ENCODE measurements around the gene C19orf53. TPM values are rescaled to one million over a fixed set of nuclear protein-coding genes. Genes with fewer than 3 reads are reported as not detected.
A peak's percentile ranks its signal among the peaks of the same experiment; 100 is the strongest.

Gene C19orf53
- total and polyA plus RNA-seq, 9 of the 15 experiments (the other 6 are each of a cell fraction or from before 2014, with no cell fraction given), result 98.5 to 441 (median 164) TPM

- WGBS (ENCODE audit: insufficient coverage, low coverage, missing lambda C conversion rate), result 79% methylated on average over 24 of the region's 34 CpGs
- Histone ChIP-seq H3K9me3 (replicated peaks; ENCODE audit: control insufficient read depth, insufficient read depth, low read depth, low read length) (no peaks in the 10 kb centered on the region), H3K27me3 (ENCODE audit: control insufficient read depth in 2 of 2, insufficient read depth in 2 of 2, low read length in 2 of 2) (no peaks in the 10 kb centered on the region), H4K20me1 (replicated peaks; ENCODE audit: control insufficient read depth, insufficient read depth, low read length) (no peaks in the 10 kb centered on the region), H3K27ac (ENCODE audit: extremely low read depth, low read depth, low read length) (no peak overlapping the region), H3K4me3 (no peak overlapping the region), H3K36me3 (ENCODE audit: control insufficient read depth, insufficient read depth, low read length) (no peaks in the 10 kb centered on the region), H3K79me2 (ENCODE audit: control insufficient read depth, insufficient read depth, low read length) (no peaks in the 10 kb centered on the region), H2AFZ (ENCODE audit: low read depth, low read length) (no peak overlapping the region), H3K4me2 (ENCODE audit: insufficient read depth, low read length) (no peak overlapping the region), H3K4me1 (replicated peaks in 1 of 2; ENCODE audit: control insufficient read depth in 2 of 2, insufficient read depth in 2 of 2, low read length in 2 of 2) (peaks cover 0 to 19% of the 10 kb centered on the region in 2 experiments; a peak in 4 of 5 replicates), H3K9me1 (ENCODE audit: control insufficient read depth, insufficient read depth, low read length) (no peaks in the 10 kb centered on the region), H3K9ac (ENCODE audit: insufficient read depth in 1 of 2, low read depth in 2 of 2, low read length in 2 of 2) (peak overlapping the region in 1 of 2 experiments; percentile 26; a peak in 1 of 4 replicates)
- in situ Hi-C loops (cut with MboI) (no loop called here), intact Hi-C loops (cut with micrococcal nuclease) (no loop called here)
- ATAC-seq (no peak), FAIRE-seq (no peak), DNase-seq (ENCODE audit: extremely low read depth in 1 of 4, low spot score in 3 of 4) (no peak)
- POLR2A ChIA-PET, result interaction anchor here (0.7 to 0.9 kb wide), 2 partner anchors 11 to 49 kb away, joined by 4 to 5 read pairs; no protein-coding TSS in a partner anchor
- no TSS peak for BruUV-seq (replicated peaks)
- CTCF ChIA-PET (ENCODE audit: low intra/inter-chr PET ratio), result no interaction called here
- TF ChIP-seq ZBTB33 (CRISPR knock-in tag; IDR thresholded peaks at IDR 0.05) (0 out of 2 replicates have a peak, but pooled peaks have one; percentile 45), MCM5 (IDR thresholded peaks at IDR 0.05; ENCODE audit: low read depth) (no peak)
Observed at GRCh38 chr19:13808856-13809255, 34.6 kb downstream of the C19orf53 start.

GRCh38 chr19:13812544-13812943 is 38.3 kb downstream of the C19orf53 start:
- DNase-seq (ENCODE audit: extremely low read depth in 1 of 4, low spot score in 3 of 4) (no peak), FAIRE-seq (no peak), ATAC-seq (no peak)
- Histone ChIP-seq H3K36me3 (ENCODE audit: control insufficient read depth, insufficient read depth, low read length) (no peaks in the 10 kb centered on the region), H3K9ac (ENCODE audit: insufficient read depth in 1 of 2, low read depth in 2 of 2, low read length in 2 of 2) (peak overlapping the region in 1 of 2 experiments; percentile 3; a peak in 1 of 4 replicates), H3K27me3 (ENCODE audit: control insufficient read depth in 2 of 2, insufficient read depth in 2 of 2, low read length in 2 of 2) (no peaks in the 10 kb centered on the region), H3K9me1 (ENCODE audit: control insufficient read depth, insufficient read depth, low read length) (no peaks in the 10 kb centered on the region), H2AFZ (ENCODE audit: low read depth, low read length) (no peak overlapping the region), H3K27ac (ENCODE audit: extremely low read depth, low read depth, low read length) (no peak overlapping the region), H3K9me3 (replicated peaks; ENCODE audit: control insufficient read depth, insufficient read depth, low read depth, low read length) (no peaks in the 10 kb centered on the region), H3K4me1 (replicated peaks in 1 of 2; ENCODE audit: control insufficient read depth in 2 of 2, insufficient read depth in 2 of 2, low read length in 2 of 2) (peaks cover 0 to 25% of the 10 kb centered on the region in 2 experiments; a peak in 3 of 5 replicates), H3K79me2 (ENCODE audit: control insufficient read depth, insufficient read depth, low read length) (no peaks in the 10 kb centered on the region), H4K20me1 (replicated peaks; ENCODE audit: control insufficient read depth, insufficient read depth, low read length) (no peaks in the 10 kb centered on the region), H3K4me2 (ENCODE audit: insufficient read depth, low read length) (no peak overlapping the region), H3K4me3 (no peak overlapping the region)
- WGBS (ENCODE audit: insufficient coverage, low coverage, missing lambda C conversion rate), result 28% methylated on average over 8 of the region's 11 CpGs
- ChIA-PET CTCF (ENCODE audit: low intra/inter-chr PET ratio) (no interaction called here), POLR2A (interaction anchor here (0.6 kb wide), 2 partner anchors 466 to 1859 kb away, joined by 3 to 5 read pairs; no protein-coding TSS in a partner anchor)
- intact Hi-C loops (cut with micrococcal nuclease), result no loop called here
- in situ Hi-C loops (cut with MboI), result no loop called here
- no TSS peak for BruUV-seq (replicated peaks)
- TF ChIP-seq ZHX1 (conservative IDR thresholded peaks at IDR 0.05; ENCODE audit: low read length) (no peak), C11orf30 (IDR thresholded peaks at IDR 0.05; ENCODE audit: low read depth) (no peak), ETV6 (IDR thresholded peaks at IDR 0.05; ENCODE audit: borderline replicate concordance in 1 of 2, low read depth in 2 of 2, low read length in 1 of 2) (no peak), ETV6 (CRISPR knock-in tag; IDR thresholded peaks at IDR 0.05; ENCODE audit: borderline replicate concordance) (no peak)

Data from K562 (cell line).